ENCODE measurements around the gene HMGN4.
A peak's percentile ranks its signal among the peaks of the same experiment; 100 is the strongest.
"Not testable (repeated sequence)": the region's sequence is repeated elsewhere in the genome, so short reads cannot be mapped to it uniquely, and the experiment has no call there.

The HMGN4 gene

DNA sequence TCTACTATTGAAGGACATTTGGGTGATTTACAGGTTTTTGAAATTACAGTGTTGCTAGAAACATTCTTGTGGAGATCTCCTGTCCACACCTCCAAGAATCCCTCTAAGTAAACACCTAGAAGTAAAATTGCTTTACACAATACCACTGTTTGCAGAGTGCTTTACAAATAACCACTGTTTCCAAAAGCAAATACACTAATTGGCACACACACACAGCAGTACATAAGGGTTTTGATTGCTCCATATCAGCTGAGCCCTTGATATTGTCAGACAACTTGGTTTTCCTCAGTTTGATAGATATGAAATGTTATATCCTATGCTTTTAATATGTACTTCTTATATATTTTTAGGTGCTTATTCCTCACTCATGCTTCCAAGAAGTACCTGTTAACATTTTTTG is 6.3 kb downstream of the HMGN4 start:
- H3K36me3 ChIP-seq (ENCODE audit: control insufficient read depth, insufficient read depth, low read length), result peaks cover 6% of the 10 kb centered on the region
- H3K4me1 ChIP-seq (ENCODE audit: control insufficient read depth, insufficient read depth, low read length), result peaks cover 2% of the 10 kb centered on the region
- H3K27ac ChIP-seq (ENCODE audit: low read depth, low read length), result no peak overlapping the region
- H3K27me3 ChIP-seq (ENCODE audit: control insufficient read depth, insufficient read depth, low read length), result no peaks in the 10 kb centered on the region
- no peak overlapping the region for H3K4me3 ChIP-seq (ENCODE audit: low read length)
- H3K9ac ChIP-seq (ENCODE audit: low read length), result no peak overlapping the region

DNA sequence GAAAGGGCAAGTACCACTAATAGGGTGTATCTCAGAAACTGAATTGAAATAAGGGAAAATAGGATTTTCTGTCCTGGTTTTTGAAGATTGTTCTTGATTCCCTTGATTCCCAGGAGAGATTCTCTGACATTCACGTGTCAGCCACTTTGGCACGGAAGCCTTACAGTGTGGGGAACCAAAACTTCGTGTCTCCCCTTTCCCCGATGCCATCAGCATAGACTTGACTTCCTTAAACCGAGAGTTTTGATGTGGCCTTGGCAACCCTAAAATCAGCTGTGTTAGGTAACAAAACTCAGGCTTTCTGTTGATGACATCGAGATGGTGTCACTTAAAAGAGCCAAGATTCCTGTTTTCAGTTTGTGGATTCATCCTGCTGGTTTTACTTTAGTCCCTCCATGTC is 7.5 kb downstream of the HMGN4 start:
- Histone ChIP-seq H3K27me3 (ENCODE audit: control insufficient read depth, insufficient read depth, low read length) (no peaks in the 10 kb centered on the region), H3K36me3 (ENCODE audit: control insufficient read depth, insufficient read depth, low read length) (peaks cover 6% of the 10 kb centered on the region), H3K27ac (ENCODE audit: low read depth, low read length) (no peak overlapping the region), H3K4me1 (ENCODE audit: control insufficient read depth, insufficient read depth, low read length) (no peaks in the 10 kb centered on the region), H3K4me3 (ENCODE audit: low read length) (no peak overlapping the region), H3K9ac (ENCODE audit: low read length) (no peak overlapping the region)

DNA sequence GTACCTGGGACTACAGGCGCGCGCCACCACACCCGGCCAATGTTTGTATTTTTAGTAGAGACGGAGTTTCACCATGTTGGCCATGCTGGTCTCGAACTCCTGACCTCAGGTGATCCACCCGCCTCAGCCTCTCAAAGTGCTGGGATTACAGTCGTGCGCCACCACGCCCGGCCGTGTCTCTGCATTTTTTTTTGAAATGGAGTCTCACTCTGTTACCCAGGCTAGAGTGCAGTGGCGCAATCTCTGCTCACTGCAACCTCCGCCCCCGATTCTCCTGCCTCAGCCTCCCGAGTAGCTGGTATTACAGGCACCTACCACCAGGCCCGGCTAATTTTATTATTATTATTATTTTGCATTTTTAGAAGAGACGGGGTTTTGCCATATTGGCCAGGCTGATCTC is 9.2 kb downstream of the HMGN4 start:
- not testable (repeated sequence) for H3K9ac ChIP-seq (ENCODE audit: low read length); H3K4me1 ChIP-seq (ENCODE audit: control insufficient read depth, insufficient read depth, low read length); H3K27me3 ChIP-seq (ENCODE audit: control insufficient read depth, insufficient read depth, low read length); H3K36me3 ChIP-seq (ENCODE audit: control insufficient read depth, insufficient read depth, low read length); H3K4me3 ChIP-seq (ENCODE audit: low read length); H3K27ac ChIP-seq (ENCODE audit: low read depth, low read length)

DNA sequence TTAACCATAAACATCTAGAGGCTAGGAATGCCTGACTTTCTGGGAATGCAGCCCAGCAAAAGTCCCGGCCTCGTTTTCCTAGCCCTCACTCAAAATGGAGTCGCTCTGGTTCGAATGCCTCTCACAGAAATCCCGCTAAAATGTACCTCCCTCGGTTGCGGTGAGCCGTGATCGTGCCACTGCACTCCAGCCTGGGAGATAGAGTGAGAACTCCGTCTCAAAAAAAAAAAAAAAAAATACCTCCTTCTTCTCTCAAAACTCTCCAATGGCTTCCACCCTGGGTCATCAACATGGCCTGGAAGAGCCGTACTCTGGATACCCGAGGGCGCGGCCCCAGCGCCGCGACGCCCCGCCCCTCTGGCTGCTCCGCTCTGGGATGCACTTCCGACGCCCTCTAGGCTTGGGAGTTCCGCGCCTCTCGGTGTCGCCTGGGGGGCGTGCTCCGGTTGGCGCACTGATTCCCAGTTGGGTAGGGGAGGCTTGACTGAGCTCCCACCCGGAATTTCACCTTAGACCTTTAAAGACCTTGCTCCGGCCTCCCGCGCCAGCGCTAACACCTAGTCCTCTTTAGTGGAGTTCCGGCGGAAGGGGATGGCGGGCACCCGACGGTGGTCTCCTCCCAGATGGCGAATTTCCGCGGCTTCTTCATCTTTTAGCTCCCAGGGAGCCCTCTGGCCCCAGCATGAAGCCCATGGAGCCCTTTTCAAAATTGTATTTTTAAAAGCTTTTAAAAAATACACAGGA is 12.3 kb downstream of the HMGN4 start:
- peaks cover 3% of the 10 kb centered on the region for H3K36me3 ChIP-seq (ENCODE audit: control insufficient read depth, insufficient read depth, low read length)
- no peaks in the 10 kb centered on the region for H3K4me1 ChIP-seq (ENCODE audit: control insufficient read depth, insufficient read depth, low read length)
- no peaks in the 10 kb centered on the region for H3K27me3 ChIP-seq (ENCODE audit: control insufficient read depth, insufficient read depth, low read length)
- H3K4me3 ChIP-seq (ENCODE audit: low read length), result peak overlapping the region; percentile 65
- H3K27ac ChIP-seq (ENCODE audit: low read depth, low read length), result no peak overlapping the region
- H3K9ac ChIP-seq (ENCODE audit: low read length), result peak overlapping the region; percentile 14

GRCh38 chr6:26552205-26552604 is 14.0 kb downstream of the HMGN4 start:
- Histone ChIP-seq H3K9ac (ENCODE audit: low read length) (no peak overlapping the region), H3K4me3 (ENCODE audit: low read length) (no peak overlapping the region), H3K4me1 (ENCODE audit: control insufficient read depth, insufficient read depth, low read length) (no peaks in the 10 kb centered on the region), H3K27ac (ENCODE audit: low read depth, low read length) (no peak overlapping the region), H3K27me3 (ENCODE audit: control insufficient read depth, insufficient read depth, low read length) (no peaks in the 10 kb centered on the region), H3K36me3 (ENCODE audit: control insufficient read depth, insufficient read depth, low read length) (no peaks in the 10 kb centered on the region)

DNA sequence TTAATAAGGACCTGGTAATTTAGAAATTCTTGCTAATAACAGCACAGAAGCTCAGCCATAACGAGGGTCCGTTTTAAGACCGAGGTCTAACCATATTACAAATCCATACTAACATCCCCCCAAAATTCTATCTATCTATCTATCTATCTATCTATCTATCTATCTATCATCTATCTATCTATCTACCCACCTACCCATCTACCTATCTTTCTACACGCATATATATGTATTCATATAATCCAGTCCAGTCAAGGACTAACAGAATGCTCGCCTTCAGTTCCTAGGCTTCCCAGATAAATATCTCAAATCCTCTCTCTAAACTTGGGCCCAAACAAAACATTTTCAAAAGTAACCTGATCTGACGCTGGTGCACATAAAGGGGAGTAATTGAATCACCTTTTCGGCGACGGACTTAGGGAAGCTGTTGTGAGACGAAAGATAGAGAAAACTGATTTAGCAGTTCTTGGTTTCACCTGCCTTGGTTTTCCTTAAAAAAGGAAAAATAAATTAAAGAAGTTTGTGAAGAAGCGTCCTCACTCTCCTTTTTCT is 14.5 kb downstream of the HMGN4 start:
- H3K27me3 ChIP-seq (ENCODE audit: control insufficient read depth, insufficient read depth, low read length), result no peaks in the 10 kb centered on the region
- H3K27ac ChIP-seq (ENCODE audit: low read depth, low read length), result no peak overlapping the region
- H3K36me3 ChIP-seq (ENCODE audit: control insufficient read depth, insufficient read depth, low read length), result no peaks in the 10 kb centered on the region
- no peak overlapping the region for H3K9ac ChIP-seq (ENCODE audit: low read length)
- H3K4me1 ChIP-seq (ENCODE audit: control insufficient read depth, insufficient read depth, low read length), result no peaks in the 10 kb centered on the region
- peak overlapping the region; percentile 58 for H3K4me3 ChIP-seq (ENCODE audit: low read length)

- peak overlapping the region; percentile 51 for H3K27ac ChIP-seq (ENCODE audit: low read depth, low read length)
- H3K4me3 ChIP-seq (ENCODE audit: low read length), result peak overlapping the region; percentile 58
- no peaks in the 10 kb centered on the region for H3K27me3 ChIP-seq (ENCODE audit: control insufficient read depth, insufficient read depth, low read length)
- H3K36me3 ChIP-seq (ENCODE audit: control insufficient read depth, insufficient read depth, low read length), result no peaks in the 10 kb centered on the region
- H3K9ac ChIP-seq (ENCODE audit: low read length), result no peak overlapping the region
- no peaks in the 10 kb centered on the region for H3K4me1 ChIP-seq (ENCODE audit: control insufficient read depth, insufficient read depth, low read length)
These were observed 15.1 kb downstream of the HMGN4 start for GRCh38 chr6:26553264-26553634.

DNA sequence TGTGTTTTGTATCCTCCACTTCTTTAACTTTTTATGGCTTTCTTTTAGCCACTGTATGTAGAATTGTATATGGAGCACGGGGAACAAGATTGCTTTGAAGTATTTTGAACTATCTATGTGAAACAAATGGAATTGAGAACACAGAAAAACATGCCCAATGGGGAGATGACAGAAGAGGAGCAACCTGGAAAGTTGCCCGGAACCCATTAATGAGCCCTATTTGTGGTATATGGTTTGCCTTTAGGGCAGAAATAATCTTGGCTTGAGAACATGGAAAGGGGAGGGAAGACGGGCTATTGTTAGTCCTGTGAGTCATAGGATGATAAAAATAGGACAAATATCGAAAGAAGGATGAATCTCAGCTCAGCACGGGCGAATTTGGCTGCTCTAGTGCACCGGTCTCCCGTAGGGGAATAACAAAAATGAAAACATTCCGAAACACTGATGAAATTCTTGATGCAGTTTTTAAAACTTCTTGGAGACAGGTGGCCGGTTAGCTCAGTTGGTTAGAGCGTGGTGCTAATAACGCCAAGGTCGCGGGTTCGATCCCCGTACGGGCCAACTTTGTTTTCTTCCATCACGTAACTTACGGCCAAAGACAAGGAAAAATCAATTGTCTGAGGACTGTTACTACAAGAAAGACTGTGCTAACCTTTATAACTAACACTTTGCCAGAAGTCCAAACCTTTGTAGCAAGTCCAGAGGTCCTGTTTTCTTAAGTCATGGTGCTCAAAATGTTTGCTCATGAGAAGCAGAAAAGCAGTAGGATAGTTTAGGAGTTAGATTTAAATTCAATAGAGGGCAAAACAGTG is 15.7 kb downstream of the HMGN4 start:
- Histone ChIP-seq H3K9ac (ENCODE audit: low read length) (no peak overlapping the region), H3K27ac (ENCODE audit: low read depth, low read length) (peak overlapping the region; percentile 51), H3K36me3 (ENCODE audit: control insufficient read depth, insufficient read depth, low read length) (no peaks in the 10 kb centered on the region), H3K4me3 (ENCODE audit: low read length) (peak overlapping the region; percentile 58), H3K27me3 (ENCODE audit: control insufficient read depth, insufficient read depth, low read length) (no peaks in the 10 kb centered on the region), H3K4me1 (ENCODE audit: control insufficient read depth, insufficient read depth, low read length) (no peaks in the 10 kb centered on the region)

GRCh38 chr6:26554447-26554696 is 16.2 kb downstream of the HMGN4 start:
- Histone ChIP-seq H3K9ac (ENCODE audit: low read length) (no peak overlapping the region), H3K4me1 (ENCODE audit: control insufficient read depth, insufficient read depth, low read length) (no peaks in the 10 kb centered on the region), H3K27ac (ENCODE audit: low read depth, low read length) (peak overlapping the region; percentile 17), H3K27me3 (ENCODE audit: control insufficient read depth, insufficient read depth, low read length) (no peaks in the 10 kb centered on the region), H3K36me3 (ENCODE audit: control insufficient read depth, insufficient read depth, low read length) (no peaks in the 10 kb centered on the region), H3K4me3 (ENCODE audit: low read length) (peak overlapping the region; percentile 58)

DNA sequence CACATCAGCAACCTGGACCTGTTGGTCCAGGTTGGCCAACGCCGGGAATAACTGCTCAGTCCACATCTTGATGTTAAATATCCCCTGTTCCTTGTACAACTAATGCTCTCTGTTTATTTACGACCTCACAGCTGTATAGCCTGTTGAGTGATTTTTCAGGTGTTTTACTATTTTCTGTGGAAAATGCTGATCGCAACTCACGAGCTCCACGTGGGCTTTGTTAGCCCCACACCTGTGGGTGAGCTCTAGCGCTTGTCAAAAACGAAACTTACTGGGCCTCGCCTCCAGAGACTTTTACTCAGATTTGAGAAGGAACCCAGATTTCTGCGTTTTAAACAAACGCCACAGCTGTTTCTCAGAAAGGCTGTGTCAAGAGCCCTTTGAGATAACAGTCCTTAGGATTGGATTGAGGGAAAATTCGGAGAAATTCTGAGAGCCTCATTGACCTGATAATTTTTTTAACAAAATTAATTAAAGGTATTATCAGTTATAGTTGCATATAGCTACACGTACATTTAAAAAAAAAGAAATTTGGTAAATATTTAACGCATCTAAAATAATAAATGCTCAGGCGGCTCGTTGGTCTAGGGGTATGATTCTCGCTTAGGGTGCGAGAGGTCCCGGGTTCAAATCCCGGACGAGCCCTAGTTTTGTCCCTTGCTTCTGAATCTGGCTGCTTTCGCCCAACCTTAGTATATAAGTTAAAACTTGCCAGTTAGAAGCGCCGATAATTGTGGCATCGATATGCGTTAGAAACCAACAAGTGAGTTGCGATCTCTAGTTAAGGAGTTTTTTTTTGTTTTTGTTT is 16.7 kb downstream of the HMGN4 start:
- peak overlapping the region; percentile 58 for H3K4me3 ChIP-seq (ENCODE audit: low read length)
- H3K36me3 ChIP-seq (ENCODE audit: control insufficient read depth, insufficient read depth, low read length), result no peaks in the 10 kb centered on the region
- H3K4me1 ChIP-seq (ENCODE audit: control insufficient read depth, insufficient read depth, low read length), result no peaks in the 10 kb centered on the region
- no peaks in the 10 kb centered on the region for H3K27me3 ChIP-seq (ENCODE audit: control insufficient read depth, insufficient read depth, low read length)
- H3K27ac ChIP-seq (ENCODE audit: low read depth, low read length), result peak overlapping the region; percentile 17
- no peak overlapping the region for H3K9ac ChIP-seq (ENCODE audit: low read length)

DNA sequence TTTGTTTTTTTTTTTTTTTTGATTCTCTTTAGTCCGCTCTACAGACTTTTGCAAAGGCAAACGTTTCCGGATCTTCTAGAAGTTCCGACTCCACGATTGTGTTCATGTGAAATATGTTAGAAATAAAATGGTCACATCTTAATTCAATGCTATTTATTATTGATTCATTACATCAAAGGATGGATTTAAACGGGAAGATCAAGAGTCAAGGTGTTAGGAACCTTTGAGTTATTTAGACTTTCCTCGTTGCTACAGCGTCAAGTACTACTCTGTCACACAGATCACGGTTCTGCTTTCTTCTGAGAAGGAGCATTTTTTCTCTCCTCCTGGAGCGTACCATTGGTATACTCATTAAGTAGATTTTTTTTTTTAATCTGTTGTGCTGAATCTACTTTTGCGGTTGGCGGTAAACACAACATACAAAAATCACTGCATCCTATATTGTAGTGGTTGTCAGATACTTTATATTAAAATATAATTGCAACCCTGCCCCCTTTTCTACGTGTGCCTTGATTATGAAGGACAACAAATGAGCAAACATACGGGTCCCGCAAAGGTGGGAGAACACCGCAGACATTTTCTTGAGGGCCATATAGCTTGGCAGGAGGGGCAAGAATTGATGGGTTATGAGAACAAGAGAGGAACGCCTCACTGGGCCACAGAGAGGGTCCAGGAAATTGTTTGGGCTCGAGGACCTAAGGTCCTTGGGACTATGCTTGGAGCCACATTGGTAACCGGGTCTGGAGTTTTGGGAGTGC is 17.5 kb downstream of the HMGN4 start:
- Histone ChIP-seq H3K4me3 (ENCODE audit: low read length) (no peak overlapping the region), H3K9ac (ENCODE audit: low read length) (no peak overlapping the region), H3K4me1 (ENCODE audit: control insufficient read depth, insufficient read depth, low read length) (no peaks in the 10 kb centered on the region), H3K27me3 (ENCODE audit: control insufficient read depth, insufficient read depth, low read length) (no peaks in the 10 kb centered on the region), H3K36me3 (ENCODE audit: control insufficient read depth, insufficient read depth, low read length) (no peaks in the 10 kb centered on the region), H3K27ac (ENCODE audit: low read depth, low read length) (no peak overlapping the region)

Measured in rectal smooth muscle tissue (tissue), 1 donor.